NCI-H526 (cell line): ENCODE results near the gene STAU1.
"Not testable (repeated sequence)": the region's sequence is repeated elsewhere in the genome, so short reads cannot be mapped to it uniquely, and the experiment has no call there.

Experiments used
- DNase-seq, 2 experiments: peaks; one replicate each; lab custom pipeline; 2025; lab: John Stamatoyannopoulos, UW

Gene STAU1

DNA sequence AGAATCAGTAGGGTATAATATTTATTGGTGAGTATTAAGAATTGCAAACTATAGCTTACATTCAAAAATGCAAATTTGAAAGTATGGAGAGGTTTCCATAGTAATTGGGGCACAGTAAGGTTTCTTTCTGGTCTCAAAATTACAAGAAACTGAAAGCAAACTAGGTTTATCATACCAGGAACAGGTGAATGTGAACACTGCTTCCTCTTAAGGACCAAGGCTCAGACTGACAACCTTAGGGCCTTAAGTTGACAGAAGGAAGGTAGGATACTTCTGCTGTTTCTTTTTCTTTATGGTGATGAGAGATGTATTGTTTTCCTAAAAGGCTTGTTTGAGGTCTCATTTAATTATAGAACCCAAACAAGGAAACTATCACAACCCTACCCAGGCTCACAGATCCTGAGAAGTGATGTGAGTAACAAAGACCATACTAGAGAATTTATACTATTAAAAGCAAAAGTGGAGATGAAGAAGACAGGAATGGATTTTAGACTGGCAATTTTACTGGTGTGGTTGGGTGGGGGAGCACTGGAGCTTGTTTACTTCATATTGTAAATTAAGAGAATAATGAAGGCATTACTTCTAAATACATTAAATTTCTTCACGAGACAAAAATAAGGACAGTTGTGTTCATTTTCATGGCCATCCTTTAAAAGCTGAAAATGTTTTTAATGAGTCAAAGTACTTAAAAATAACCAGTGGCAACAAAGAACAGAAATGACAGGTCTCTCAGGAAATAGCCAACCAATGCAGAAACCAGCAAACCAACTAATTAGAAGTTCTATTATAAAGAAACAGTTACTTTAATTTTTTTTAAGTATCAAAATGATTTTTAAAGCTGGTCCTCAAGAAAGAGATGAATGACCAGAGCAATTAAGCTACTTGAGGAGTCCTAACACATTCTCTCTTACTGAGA, 21.3 kb downstream of the STAU1 start:
- DNase-seq, result no peak

DNA sequence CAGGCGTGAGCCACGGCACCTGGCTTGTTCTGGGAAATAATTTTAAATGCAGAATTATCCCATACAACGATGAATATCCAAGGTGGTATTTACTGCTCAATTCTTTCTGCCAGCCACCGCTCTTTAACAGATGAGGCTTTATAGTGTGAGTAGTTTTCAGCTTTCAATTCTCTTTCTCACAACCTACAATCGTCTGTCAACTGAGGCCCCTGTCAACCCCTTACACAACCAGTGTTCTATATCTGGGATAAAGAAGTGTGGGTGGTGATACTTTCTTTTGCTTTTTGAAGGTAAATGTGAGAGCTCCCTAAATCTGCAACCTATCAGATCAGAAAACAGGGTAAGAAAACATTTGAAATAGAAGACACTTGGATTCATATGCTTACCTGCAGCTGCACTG, 22.5 kb downstream of the STAU1 start:
- DNase-seq, result no peak

DNA sequence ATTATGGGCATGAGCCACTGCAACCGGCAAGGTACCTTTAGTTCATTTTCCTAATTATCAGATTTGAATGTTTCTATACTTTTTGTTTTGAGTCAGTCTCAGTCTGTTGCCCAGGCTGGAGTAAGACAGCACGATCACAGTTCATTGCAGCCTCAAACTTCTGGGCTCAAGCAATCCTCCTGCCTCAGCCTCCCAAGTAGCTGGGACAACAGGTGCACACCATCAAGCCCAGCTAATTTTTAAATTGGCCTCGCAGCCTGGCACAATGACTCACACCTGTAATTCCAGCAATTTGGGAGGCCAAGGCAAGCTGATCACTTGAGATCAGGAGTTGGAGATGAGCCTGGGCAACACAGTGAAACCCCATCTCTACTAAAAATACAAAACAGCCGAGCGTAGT, 24.4 kb downstream of the STAU1 start:
- DNase-seq, result no peak

DNA sequence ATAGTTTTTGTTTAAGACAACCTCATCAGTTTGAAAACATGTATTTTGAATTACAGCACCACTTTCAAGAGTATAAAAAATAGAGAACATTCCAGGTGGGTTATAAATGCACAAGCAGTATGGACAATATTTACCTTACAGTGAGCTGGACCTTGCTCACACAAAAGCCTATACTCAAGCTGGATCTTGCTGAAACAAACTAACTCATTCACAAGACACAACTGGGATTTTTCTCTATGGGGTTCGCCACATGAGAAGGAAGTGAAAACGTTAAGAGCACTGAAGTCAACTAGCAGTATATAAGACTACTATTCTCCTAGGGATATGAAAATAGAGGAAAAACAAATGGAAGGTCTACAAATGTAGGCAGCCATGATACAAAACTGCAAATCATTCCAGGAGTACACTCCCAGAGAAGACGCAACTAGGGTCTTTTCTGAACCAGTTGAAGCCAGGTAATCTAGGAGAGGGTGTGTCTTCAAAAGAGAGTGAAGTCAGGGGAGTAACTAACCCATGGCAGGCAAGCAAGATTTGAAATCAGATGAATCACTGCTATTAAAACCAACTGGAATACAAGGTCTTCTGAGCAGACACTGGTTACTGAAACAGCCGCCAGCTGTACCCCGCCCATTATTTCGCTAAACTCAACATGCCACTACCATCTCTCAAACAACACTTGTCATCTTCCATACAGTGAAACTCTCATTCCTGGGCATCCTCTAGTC, 26.5 kb downstream of the STAU1 start:
- DNase-seq, result no peak

DNA sequence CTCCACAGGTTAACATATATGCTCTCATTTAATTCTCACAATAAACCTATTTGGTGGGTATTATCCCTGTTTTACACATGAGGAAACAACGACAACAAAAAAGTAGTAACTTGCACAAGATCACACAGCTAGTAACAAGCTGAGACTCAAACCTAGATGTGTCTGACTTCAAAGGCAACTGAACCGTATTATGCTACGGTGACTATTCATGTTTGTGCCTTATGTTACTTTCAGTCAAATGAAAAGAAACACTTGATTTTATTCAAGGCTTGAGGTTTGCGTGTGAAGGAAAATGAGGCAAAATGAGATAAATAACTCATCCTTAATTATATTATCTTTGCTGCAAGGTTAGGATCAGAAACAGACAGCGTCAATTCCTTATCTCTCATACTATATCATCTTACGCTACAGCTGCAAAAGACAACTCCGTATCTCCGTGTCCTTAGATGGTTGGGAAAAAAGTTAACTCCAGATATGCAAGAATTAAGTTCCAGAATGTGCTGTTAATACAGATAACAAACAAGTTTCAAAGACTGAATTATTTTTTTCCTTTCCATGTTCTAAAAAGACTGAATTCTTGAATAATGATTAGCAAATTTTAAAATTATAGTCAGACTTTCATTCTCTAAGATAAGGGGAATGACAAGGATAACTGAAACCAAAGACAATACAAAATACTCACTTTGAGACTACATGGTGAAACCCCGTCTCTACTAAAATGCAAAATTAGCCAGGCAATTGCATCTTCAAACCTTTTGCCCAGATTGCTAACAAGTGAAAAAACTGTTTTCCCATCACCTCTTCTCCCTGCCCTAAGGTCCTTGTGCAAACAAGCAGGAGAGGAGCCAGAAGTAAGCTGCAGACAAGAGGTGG, 27.8 kb downstream of the STAU1 start:
- DNase-seq, result no peak

DNA sequence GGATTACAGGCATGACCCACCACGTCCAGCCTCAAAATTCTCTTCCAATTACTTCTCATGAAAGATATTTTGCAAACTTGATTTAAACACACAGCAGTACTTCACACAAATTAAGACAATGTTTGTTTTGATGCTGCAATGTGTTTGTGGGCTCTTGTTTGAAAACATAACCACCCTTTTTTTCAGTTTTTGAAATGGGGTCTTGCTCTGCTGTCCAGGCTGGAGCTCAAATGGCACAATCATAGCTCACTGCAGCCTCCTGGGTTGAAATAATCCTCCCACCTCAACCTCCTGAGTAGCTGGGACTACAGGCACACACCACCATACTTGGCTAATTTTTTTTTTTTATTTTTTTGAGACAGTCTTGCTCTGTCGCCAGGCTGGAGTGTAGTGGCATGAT, 31.0 kb downstream of the STAU1 start:
- DNase-seq, result no peak

DNA sequence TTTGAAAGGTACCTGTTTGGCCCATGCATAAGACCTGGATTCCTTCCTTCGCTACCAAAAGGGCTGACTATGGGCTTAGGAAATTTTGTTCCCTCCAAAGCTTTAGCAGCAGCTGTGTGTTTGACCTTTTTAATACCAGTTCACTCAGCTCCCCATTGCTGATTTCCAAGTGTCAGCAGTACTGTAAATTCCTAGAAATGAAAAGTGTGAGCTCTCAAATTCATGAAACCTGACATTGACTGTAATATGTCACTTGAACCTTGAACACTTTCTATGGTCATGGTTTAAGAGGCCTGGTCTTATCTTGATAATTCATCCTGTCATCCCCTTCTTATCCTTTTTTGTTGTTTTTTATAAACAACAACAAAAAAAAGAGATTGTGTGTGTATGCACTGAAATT, 31.7 kb downstream of the STAU1 start:
- DNase-seq, result no peak

DNA sequence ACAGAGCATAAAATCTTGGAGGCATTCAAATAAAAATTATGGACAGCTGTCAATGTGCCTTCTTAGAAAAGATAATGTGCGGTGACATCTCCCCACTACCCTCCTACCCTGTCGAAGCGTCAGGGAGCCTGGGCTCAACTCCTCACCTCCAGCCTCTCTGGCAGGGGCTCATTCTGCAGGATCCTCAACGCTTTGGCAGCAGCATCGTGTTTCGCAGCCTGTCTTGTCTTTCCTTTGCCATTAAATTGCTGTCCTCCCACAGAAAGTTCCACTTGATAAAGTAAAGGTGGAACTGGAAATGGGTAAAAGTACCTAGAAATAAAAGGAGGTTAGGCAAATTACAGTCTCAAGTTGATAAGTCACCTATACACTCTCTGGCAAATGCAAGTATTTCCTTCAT, 36.7 kb downstream of the STAU1 start:
- DNase-seq, result no peak

DNA sequence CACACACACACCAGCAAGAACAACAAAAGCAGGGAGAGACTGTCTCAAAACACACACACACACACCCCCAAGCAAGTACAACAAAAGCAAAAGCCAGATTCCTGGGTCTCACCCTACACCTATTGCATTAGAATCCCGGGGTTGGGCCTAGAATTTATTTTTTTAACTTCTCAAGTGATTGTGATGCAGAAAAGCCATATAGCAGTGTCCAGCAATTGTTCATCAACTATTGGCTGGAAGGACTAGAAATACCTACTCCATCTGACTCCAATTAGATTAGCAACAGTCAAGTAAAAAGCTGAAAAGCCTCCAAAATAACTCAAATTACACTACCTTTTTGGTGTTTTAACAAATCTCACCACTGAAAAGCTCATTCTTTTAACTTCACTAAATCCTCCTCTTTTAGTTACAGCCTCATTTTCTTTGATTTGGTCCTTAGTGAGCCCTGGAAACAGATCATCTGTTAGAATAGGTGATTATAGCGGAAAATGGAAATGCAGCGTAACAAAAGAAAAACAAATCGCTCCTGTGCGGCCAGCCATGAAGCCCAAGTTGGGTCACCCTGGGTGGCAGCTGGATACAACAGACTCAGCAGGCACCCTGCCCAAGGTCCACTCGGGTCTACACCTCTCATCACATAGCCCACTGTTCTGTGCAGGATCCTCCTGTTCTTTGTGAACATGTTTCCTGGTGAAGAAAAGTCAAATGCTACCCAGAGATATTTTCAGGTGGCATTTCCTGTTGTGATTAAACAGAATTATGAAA, 38.7 kb downstream of the STAU1 start:
- DNase-seq, result no peak

DNA sequence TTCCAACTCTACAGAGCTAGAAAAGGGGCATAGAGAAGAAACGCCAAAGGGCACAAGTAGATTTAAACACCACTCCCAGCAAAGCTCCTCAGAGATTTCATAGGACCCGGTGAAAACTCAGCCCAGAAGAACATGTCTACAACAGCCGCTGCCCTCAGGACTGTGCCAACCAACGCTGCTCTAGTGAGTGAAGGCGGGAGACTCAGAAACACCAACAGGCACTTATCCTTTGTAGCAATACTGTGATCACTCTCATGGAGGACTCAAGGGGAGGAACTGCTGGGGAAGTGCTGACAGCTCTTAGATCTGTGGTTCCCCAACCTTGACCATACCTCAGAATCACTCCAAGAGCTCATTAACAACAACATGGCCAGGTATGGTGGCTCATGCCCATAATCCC, 39.5 kb downstream of the STAU1 start:
- DNase-seq, result no peak

DNA sequence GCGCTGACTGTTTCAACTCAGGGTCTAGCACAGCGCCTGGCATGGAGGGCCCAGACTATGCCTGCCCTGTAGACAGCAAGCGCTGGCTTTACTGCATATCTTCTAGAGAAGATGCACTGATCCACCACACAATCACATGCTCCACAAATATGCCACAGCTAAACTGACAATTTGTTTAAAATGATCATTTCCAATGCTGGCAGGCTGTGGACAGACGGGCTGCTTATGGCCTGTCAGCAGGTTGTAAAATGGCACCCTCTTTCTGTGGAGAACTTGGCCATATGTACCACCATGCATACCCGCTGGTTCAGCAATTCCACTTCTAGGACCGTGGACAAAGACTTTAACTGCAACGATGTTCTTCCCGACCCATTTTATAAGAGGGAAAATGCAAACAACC, 40.8 kb downstream of the STAU1 start:
- no peak for DNase-seq

DNA sequence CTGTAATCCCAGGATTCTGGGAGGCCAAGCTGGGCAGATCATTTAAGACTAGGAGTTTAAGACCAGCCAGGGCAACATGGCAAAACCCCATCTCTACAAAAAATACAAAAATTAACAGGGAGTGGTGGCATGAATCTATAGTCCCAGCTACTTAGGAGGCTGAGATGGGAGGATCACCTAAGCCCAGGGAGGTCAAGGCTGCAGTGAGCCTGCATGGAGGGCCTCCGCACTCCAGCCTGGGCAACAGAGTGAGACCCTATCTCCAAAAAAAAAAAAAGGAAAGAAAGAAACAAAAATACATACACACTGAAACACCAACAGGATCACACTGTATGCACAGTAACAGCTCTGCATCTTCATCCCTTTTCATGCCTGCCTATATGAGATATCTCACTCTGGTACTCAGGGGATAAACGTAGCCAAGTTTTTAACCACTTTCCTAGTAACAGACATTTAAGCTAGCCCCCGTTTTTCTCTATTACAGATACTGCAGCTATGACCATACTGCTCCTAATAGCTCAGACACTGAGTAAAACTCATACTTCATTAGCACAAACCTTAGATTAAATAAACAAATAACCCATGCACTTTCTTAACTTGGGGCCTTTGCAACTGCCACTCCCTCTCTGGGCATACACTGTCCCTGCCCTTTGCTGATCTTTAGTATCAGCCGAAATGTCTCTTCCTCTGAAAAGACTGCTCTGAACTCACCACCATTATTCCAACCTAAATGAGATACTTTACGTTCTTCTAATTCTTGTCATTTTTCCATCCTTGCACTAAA, 41.5 kb downstream of the STAU1 start:
- DNase-seq, result no peak

DNA sequence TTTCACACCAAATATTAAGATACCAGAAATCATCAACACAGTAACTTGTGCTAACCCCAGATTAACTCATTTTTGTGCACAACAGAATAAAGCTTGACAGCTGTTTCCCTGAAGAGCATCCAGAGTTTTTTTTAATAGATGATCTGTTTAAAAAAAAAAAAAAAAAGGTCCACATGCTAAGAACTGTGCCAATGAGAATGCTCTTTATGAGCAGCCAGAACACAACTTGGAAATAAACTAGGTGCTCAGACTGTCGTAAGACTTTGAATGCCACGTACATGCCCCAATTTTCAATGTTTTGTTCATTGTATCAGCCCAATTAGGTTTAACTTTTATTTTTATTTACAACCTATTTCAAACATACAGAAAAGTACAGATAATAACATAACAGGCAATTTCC, 47.3 kb downstream of the STAU1 start:
- no peak for DNase-seq

DNA sequence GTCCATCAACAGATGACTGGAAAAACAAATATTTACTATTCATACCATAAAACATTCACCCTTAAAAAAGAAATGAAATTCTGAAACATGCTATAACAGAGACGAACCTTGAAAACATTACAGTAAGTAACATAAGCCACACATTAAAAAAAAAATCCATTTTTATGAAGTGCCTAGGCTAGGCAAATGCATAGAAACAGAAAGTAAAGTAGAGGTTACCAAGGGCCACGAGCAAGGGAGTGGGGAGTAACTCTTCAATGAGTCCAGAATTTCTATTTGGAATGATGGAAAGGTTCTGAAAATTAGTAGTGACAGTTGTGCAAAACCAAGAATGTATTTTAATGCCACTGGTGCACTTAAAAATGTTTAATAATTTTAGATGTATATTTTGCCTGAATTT, 47.7 kb downstream of the STAU1 start:
- no peak for DNase-seq

DNA sequence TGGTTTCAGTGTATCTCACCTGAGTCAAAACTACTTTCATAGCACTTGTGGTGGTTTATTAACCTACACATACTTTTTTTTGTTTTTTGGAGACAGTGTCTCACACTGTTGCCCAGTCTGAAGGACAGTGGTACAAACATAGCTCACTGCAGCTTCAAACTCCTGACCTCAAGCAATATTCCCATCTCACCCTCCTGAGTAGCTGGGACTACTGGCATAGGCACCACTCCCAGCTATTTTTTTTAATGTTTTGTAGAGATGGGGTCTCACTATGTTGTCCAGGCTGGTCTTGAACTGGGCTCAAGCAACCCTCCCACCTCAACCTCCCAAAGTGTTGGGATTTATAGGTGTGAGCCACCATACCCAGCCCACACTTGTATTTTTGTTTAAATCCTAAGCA, 49.7 kb downstream of the STAU1 start:
- DNase-seq, result no peak

DNA sequence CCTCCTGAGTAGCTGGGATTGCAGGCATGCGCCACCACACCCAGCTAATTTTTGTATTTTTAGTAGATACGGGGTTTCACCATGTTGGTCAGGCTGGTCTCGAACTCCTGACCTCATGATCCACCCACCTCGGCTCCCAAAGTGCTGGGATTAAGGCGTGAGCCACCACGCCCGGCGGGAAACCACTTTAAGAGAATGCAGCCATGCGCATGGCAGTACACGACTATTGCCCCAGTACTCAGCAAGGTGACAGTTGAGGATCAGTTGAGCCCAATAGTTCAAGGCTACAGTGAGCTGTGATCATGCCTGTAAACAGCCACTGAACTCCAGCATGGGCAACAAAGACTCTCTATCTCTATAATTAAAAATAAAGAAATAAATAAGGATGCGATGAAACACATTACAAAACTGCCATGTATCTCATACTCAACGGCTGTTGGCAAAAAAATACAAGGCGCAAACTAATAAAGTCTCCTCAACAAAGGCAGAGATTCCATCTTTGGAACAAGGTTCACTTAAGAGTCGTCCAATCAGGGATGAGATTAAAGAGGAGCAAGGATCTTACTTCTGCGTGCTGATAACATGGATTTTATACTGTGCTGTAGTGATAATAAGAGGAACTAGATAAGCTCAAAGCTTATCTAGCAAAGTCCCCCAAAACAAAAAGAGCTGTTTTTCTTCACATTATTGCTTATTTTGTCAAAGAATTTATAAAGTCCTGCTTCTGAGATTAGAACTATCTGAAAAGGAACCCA, 51.1 kb downstream of the STAU1 start:
- DNase-seq, result no peak

DNA sequence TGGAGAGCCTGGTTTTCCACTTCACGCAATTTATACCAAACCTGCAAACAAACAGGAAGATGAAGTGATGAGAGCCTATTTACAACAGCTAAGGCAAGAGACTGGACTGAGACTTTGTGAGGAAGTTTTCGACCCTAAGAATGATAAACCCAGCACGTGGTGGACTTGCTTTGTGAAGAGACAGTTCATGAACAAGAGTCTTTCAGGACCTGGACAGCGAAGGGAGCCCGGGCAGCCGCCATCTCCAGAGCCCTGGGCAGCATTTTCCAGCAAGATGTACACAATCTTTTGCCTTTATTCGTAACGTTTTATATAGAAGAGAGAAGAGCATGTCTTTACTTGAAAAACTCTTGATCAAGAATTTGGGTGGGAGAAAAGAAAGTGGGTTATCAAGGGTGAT, 53.3 kb downstream of the STAU1 start:
- DNase-seq, result not testable (repeated sequence)

DNA sequence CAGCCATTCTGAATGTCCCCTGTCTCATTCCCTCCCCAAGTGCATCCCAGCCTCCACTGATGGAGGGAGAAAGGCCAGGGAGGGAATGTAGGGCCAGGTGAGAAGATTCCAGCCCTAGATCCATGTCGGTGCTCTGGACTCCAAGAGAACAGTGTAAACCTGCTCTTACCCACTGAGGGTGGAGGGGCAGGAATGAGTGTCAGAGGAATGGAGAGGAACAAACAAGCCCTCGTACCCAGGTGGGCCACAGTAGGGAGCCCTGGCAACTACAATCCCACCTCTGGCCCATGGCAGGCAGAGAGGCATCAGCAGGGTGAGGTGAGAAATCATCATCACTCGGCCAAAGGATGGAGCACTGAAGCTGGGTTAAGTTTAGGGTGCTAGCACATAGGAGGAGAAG, 54.6 kb downstream of the STAU1 start:
- DNase-seq, result no peak

DNA sequence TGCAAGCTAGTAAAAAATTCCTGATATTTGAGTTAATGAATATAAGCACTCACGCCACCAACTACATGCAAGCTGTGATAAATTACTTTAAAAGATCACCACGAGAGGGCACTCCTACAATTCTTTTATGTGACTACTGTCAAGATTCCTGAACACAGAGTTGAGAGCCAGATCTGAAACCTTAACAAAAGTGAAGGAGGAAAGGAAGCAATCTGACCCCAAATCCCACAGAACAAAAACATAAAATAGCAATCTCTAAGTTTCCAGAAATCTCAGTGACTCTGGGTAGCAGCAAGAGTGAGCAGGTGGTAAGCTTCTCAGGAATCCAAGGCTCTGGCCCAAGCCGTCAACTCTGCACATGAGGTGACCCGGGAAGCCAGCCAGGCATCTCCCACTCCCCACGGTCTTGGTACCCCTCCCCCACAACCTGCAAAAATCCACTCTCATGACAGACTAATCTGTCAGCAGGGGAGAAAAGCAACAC, 55.1 kb downstream of the STAU1 start:
- peak; percentile 60 to 89 for DNase-seq

DNA sequence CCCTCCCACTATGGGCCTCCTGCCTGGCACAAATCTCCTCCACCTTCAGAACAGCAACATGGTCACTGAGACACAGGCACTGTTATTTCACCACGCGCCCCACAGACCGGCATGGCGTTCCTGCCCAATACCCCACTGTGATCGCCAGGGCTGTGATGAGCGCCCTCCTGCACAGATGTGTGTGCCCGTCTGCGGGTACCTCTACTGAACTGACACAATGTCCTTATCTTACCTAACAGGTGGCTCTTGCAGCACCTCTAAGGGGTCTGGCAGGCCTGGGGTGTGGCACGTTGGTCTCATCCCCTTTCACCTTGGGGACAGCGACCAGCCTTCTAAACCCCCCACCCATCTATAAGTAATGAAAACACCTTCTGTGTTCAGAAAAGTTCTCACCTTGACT, 64.2 kb downstream of the STAU1 start:
- no peak for DNase-seq
